Activated naive CD4-positive, alpha-beta T cell treated with anti-CD3 and anti-CD28 coated beads, Interleukin-2, amount 10 ng/mL, durations not matched to agents 7 days and 5 days (primary cell): Measurements from ENCODE around the gene MPO.

ENCODE experiments used
- CTCF ChIA-PET: fragments of 350-600 bp; sonication (Branson Sonifier 250); formaldehyde crosslinking; loops from one replicate; lab custom pipeline; 2021; ENCODE audit warnings: antibody characterized with exemption; lab: Charles Lee
- DNase-seq: peaks from one replicate; pipeline ENCODE4 v3.0.0-alpha.2; 2020
- H3K27ac Mint-ChIP-seq: one replicate; pipeline ENCODE4 v1.8.0; 2021; ENCODE audit warnings: mild to moderate bottlenecking, moderate library complexity, mixed read lengths
- H3K27me3 Mint-ChIP-seq: one replicate; pipeline ENCODE4 v1.8.0; 2021; ENCODE audit warnings: mild to moderate bottlenecking, mixed read lengths
- H3K36me3 Mint-ChIP-seq: one replicate; pipeline ENCODE4 v1.8.0; 2021; ENCODE audit warnings: mixed read lengths
- H3K4me1 Mint-ChIP-seq: one replicate; pipeline ENCODE4 v1.8.0; 2021; ENCODE audit warnings: mixed read lengths
- H3K4me3 Mint-ChIP-seq: one replicate; pipeline ENCODE4 v1.8.0; 2021; ENCODE audit warnings: mild to moderate bottlenecking, moderate library complexity, mixed read lengths
- H3K9me3 Mint-ChIP-seq: one replicate; pipeline ENCODE4 v1.8.0; 2021; ENCODE audit warnings: mixed read lengths

The MPO gene

GRCh38 chr17:58306131-58306951 lies 25.6 kb upstream of the MPO start:
- H3K27me3 Mint-ChIP-seq: no peaks in the 10 kb centered on the region
- no peak overlapping the region for H3K27ac Mint-ChIP-seq
- no peak overlapping the region for H3K4me3 Mint-ChIP-seq
- peaks cover 17% of the 10 kb centered on the region for H3K36me3 Mint-ChIP-seq
- CTCF ChIA-PET: interaction anchor here (2.3 to 3.4 kb wide), 3 partner anchors 10 to 111 kb away, joined by 7 to 29 read pairs (median 23); partner anchors contain the start of gene RNF43
- DNase-seq: no peak
- H3K4me1 Mint-ChIP-seq: no peaks in the 10 kb centered on the region
- no peaks in the 10 kb centered on the region for H3K9me3 Mint-ChIP-seq

DNA sequence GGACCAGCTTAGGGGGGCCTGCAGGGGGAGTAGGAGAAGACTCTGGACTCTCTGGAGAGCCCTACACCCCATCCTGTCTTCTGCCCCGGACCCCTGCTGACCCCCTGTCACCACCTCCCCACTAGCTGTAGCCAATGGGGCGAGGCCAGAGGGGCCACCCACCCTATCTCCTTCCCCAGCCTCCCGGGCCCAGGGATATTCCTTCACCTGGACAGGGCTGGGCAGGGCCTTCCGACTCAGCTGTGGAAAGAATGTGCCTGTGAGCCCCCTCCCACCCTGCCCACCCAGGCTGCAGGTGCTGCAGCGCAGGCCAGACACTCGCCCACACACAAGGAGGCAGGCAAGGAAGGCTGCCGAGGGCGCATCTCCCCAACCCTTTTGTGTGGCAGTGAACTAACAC lies 24.9 kb upstream of the MPO start:
- Mint-ChIP-seq H3K9me3 (no peaks in the 10 kb centered on the region), H3K27ac (no peak overlapping the region), H3K4me1 (no peaks in the 10 kb centered on the region), H3K36me3 (peaks cover 17% of the 10 kb centered on the region), H3K4me3 (no peak overlapping the region), H3K27me3 (no peaks in the 10 kb centered on the region)
- CTCF ChIA-PET: interaction anchor here (1.0 to 3.4 kb wide), 10 partner anchors 11 to 162 kb away, joined by 3 to 29 read pairs (median 6); partner anchors contain the start of gene RNF43
- no peak for DNase-seq

DNA sequence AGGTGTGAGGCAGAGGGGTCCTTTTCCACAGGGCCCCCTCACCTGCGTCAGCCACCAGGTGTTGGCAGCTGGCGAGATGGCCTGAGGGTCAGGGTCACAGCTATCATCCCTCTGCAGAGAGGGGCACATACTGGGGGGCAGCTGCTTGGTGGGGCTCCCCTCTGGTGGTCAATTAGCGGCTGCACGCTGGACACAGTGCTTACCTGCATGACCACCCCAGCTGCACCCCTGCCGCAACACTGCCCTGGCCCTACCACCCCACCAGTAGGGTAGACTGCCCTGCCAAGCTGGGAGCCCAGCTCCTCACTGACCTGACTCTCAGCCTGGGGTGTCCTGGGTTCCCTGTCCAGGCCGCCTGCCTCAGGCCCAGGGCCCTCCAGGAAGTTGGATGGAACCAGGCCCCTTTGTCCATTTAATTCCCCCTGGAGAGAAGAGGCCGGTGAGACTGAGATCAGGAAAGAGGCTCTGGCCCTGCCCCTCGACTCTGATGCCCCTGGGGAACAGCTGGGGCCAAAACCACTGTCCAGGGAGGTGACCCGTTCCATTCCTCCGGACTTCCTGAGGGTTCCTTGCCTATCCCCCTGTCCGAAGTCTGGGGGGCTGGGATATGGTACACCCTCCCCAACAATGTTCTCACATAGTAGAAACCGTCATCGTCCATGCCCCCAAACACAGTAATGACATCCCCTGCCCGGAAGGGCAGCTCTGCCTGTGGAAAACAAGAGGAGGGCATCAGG lies 24.2 kb upstream of the MPO start:
- DNase-seq: no peak

DNA sequence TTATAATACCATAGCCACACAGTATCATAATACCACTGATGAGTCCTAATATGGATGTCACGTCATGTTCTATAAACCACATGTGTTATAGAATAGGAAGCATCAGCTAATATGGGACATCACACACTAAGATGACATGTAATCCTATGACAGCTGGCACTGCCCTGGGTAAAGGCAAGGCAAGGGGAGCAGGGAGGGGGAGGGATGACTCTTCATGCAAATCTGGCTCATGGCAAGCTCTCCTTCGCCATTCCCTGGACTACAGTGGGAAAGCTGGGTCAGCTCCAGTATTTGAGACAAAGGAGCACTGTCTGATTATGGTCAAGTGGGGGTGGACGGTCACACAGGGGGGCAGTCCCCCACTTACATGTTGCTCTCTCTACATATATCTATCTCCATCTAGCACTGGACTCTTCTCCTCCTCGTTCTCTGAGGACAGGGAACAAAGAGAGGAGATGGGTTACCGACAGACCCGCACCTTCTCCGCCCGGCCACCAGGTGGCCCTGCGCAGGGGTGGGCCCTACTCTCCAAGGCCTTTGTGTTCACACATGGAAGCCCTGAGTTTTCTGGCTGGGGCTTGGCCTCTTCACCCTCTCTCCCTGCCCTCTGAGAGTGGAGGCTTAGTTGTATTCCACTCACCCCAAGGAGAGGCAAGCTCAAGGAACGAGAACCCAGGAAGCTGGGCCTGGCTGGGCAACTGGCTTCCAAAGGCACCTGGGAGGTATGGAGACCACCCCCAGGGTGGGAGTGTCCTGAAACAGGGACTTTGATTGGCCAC lies 23.4 kb upstream of the MPO start:
- peaks cover 13% of the 10 kb centered on the region for H3K36me3 Mint-ChIP-seq
- no peak overlapping the region for H3K4me3 Mint-ChIP-seq
- no peaks in the 10 kb centered on the region for H3K4me1 Mint-ChIP-seq

More for the DNA sequence above, 24.2 kb upstream of the MPO start:
- no peaks in the 10 kb centered on the region for H3K27me3 Mint-ChIP-seq
- H3K4me3 Mint-ChIP-seq: no peak overlapping the region
- H3K27ac Mint-ChIP-seq: no peak overlapping the region
- H3K36me3 Mint-ChIP-seq: peaks cover 16% of the 10 kb centered on the region
- no peaks in the 10 kb centered on the region for H3K9me3 Mint-ChIP-seq
- no peaks in the 10 kb centered on the region for H3K4me1 Mint-ChIP-seq
- CTCF ChIA-PET: interaction anchor here (0.6 to 3.4 kb wide), 18 partner anchors 11 to 654 kb away, joined by 3 to 29 read pairs (median 4); partner anchors contain the start of gene RNF43

DNA sequence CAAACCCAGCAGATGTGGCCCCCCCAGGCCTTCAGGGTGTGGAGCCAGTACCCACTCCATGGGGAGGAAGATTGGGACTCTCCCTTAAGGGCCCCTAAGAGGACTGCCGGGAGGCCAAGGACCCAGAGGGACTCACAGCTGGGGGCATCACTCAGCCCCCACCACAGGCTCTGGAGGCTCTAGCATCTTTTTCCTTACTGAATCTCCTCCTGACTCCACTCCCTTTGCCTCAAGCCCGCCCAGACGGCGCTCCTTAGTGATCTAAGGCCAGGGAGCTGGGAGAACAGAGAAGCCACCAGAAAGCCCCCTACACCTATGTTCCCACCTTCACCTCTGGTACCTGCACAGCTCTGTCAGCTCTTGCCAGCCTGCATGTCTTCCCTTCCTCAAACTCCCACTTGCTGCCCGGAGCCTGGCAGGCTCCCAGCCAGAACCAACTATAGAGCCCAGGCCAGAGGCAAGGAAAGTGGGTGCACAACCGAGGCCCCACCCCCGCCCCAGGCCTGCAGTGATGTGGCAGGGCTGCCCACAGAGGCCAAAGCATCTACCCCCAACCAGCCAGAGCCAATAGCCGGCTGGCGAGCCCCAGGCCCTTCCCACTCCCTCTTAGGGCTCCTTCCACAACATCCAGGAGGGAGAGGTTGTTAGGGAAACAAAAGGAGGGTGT lies 22.3 kb upstream of the MPO start:
- H3K4me3 Mint-ChIP-seq: no peak overlapping the region
- peaks cover 12% of the 10 kb centered on the region for H3K36me3 Mint-ChIP-seq
- H3K4me1 Mint-ChIP-seq: no peaks in the 10 kb centered on the region
- peaks cover 4% of the 10 kb centered on the region for H3K27me3 Mint-ChIP-seq
- CTCF ChIA-PET: interaction anchor here (1.0 to 3.4 kb wide), 10 partner anchors 9 to 144 kb away, joined by 3 to 23 read pairs (median 8); partner anchors contain the start of gene RNF43
- H3K9me3 Mint-ChIP-seq: no peaks in the 10 kb centered on the region
- H3K27ac Mint-ChIP-seq: no peak overlapping the region
- no peak for DNase-seq

More for the DNA sequence above, 23.4 kb upstream of the MPO start:
- CTCF ChIA-PET: interaction anchor here (0.5 to 3.4 kb wide), 18 partner anchors 10 to 163 kb away, joined by 3 to 29 read pairs (median 5); partner anchors contain the start of gene RNF43
- Mint-ChIP-seq H3K9me3 (no peaks in the 10 kb centered on the region), H3K27ac (no peak overlapping the region), H3K27me3 (no peaks in the 10 kb centered on the region)
- peak; percentile 72 for DNase-seq

DNA sequence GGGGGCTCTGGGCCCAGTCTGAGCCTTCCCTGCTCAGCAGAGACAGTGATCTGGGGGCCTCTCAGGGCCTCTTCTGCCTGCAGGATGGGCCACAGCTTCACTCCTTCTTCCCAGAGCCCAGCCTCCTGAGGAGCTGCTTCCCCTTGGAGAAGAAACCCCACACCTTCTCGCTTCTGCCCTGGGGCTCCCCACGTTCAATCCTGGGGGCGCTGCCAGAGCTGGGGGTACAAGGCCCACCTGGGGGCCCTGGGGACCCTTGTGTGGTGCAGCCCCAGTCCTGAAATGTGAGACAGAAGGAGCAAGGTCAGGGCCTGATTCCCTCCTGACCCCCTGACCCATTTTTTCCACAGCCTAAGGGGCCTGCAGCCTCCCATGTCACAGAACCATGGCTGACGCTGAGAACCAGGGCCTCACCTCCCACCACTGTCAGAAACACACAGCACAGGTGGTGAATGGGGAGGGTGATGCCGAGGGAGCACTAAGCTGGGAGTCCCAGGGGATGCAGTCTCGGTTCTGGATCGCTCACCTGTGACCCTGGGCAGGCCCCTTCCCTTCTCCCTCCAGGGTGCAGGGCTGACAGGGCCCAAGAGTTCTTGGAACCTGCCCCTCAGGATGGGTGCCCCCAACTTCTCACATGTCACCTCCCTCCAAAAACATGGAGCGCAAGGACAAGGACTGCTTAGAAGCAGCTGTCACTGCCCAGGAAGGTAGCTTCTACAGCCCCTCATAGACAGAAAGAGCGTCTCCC lies 21.6 kb upstream of the MPO start:
- H3K36me3 Mint-ChIP-seq: peaks cover 10% of the 10 kb centered on the region
- H3K27ac Mint-ChIP-seq: no peak overlapping the region
- no peaks in the 10 kb centered on the region for H3K9me3 Mint-ChIP-seq
- no peak for DNase-seq
- H3K27me3 Mint-ChIP-seq: peaks cover 7% of the 10 kb centered on the region
- no peak overlapping the region for H3K4me3 Mint-ChIP-seq
- CTCF ChIA-PET: interaction anchor here (1.0 to 3.4 kb wide), 4 partner anchors 42 to 115 kb away, joined by 3 to 18 read pairs (median 4); partner anchors contain the start of gene RNF43
- no peaks in the 10 kb centered on the region for H3K4me1 Mint-ChIP-seq

GRCh38 chr17:58301504-58302150 lies 20.9 kb upstream of the MPO start:
- no peak overlapping the region for H3K27ac Mint-ChIP-seq
- no peaks in the 10 kb centered on the region for H3K4me1 Mint-ChIP-seq
- no peak for DNase-seq
- H3K36me3 Mint-ChIP-seq: peaks cover 5% of the 10 kb centered on the region
- peaks cover 7% of the 10 kb centered on the region for H3K27me3 Mint-ChIP-seq
- no peak overlapping the region for H3K4me3 Mint-ChIP-seq
- CTCF ChIA-PET: interaction anchor here (1.3 kb wide), 1 partner anchor 102 kb away, joined by 3 read pairs; no protein-coding TSS in a partner anchor
- H3K9me3 Mint-ChIP-seq: no peaks in the 10 kb centered on the region

- H3K36me3 Mint-ChIP-seq: peaks cover 5% of the 10 kb centered on the region
- no peak overlapping the region for H3K4me3 Mint-ChIP-seq
- no peak for DNase-seq
- H3K4me1 Mint-ChIP-seq: no peaks in the 10 kb centered on the region
- CTCF ChIA-PET: interaction anchor here (1.2 kb wide), 2 partner anchors 8 to 17 kb away, joined by 3 to 6 read pairs; no protein-coding TSS in a partner anchor
- peaks cover 7% of the 10 kb centered on the region for H3K27me3 Mint-ChIP-seq
- no peaks in the 10 kb centered on the region for H3K9me3 Mint-ChIP-seq
- H3K27ac Mint-ChIP-seq: no peak overlapping the region
These were observed 19.6 kb upstream of the MPO start for GRCh38 chr17:58300336-58300735.

DNA sequence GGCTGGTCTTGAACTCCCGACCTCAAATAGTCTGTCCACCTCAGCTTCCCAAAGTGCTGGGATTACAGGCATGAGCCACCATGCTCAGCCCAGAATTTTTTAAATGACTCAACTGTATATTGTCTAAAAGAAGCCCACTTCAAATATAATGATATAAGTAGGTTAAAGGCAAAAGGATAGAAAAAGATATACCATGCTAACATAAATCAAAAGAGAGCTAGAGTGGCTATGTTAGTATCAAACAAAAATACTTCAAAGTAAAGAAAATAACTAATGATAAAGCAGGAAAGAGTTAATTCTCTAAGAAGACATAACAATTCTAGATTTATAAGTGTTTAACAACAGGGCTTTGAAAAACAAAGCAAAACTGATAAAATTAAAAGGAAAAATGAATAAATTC lies 13.3 kb upstream of the MPO start:
- no peaks in the 10 kb centered on the region for H3K4me1 Mint-ChIP-seq
- no peaks in the 10 kb centered on the region for H3K36me3 Mint-ChIP-seq
- H3K4me3 Mint-ChIP-seq: no peak overlapping the region
- DNase-seq: no peak
- CTCF ChIA-PET: interaction anchor here (1.5 kb wide), 1 partner anchor 10 kb away, joined by 7 read pairs; no protein-coding TSS in a partner anchor
- no peaks in the 10 kb centered on the region for H3K9me3 Mint-ChIP-seq
- H3K27me3 Mint-ChIP-seq: peaks cover 35% of the 10 kb centered on the region
- H3K27ac Mint-ChIP-seq: no peak overlapping the region

GRCh38 chr17:58291246-58291645 lies 10.5 kb upstream of the MPO start:
- H3K9me3 Mint-ChIP-seq: no peaks in the 10 kb centered on the region
- CTCF ChIA-PET: interaction anchor here (0.9 kb wide), 1 partner anchor 53 kb away, joined by 3 read pairs; no protein-coding TSS in a partner anchor
- no peaks in the 10 kb centered on the region for H3K36me3 Mint-ChIP-seq
- H3K4me3 Mint-ChIP-seq: no peak overlapping the region
- H3K4me1 Mint-ChIP-seq: no peaks in the 10 kb centered on the region
- no peak overlapping the region for H3K27ac Mint-ChIP-seq
- peaks cover 35% of the 10 kb centered on the region for H3K27me3 Mint-ChIP-seq
- DNase-seq: no peak

- Mint-ChIP-seq H3K4me3 (no peak overlapping the region), H3K36me3 (no peaks in the 10 kb centered on the region), H3K27ac (no peak overlapping the region), H3K9me3 (no peaks in the 10 kb centered on the region), H3K4me1 (no peaks in the 10 kb centered on the region), H3K27me3 (peaks cover 35% of the 10 kb centered on the region)
- no peak for DNase-seq
- CTCF ChIA-PET: no interaction called here
These were observed 9.1 kb upstream of the MPO start for GRCh38 chr17:58289869-58290268.

- peaks cover 50% of the 10 kb centered on the region for H3K27me3 Mint-ChIP-seq
- H3K4me1 Mint-ChIP-seq: no peaks in the 10 kb centered on the region
- no peak overlapping the region for H3K4me3 Mint-ChIP-seq
- no peak for DNase-seq
- no peaks in the 10 kb centered on the region for H3K36me3 Mint-ChIP-seq
- H3K27ac Mint-ChIP-seq: no peak overlapping the region
- H3K9me3 Mint-ChIP-seq: no peaks in the 10 kb centered on the region
- CTCF ChIA-PET: no interaction called here
These were observed 4.7 kb upstream of the MPO start for GRCh38 chr17:58285422-58285810.
